Endothelial cell of umbilical vein (primary cell): ENCODE measurements around the gene LRRC28.

Experiments
- EZH2 ChIP-seq: IDR thresholded peaks from 2 replicates; pipeline ENCODE4 v1.6.1; 2012; ENCODE audit warnings: borderline replicate concordance, low read depth, mild to moderate bottlenecking, moderate library complexity, low read length, inconsistent platforms; ENCODE audit not compliant: severe bottlenecking
- FOS ChIP-seq: IDR thresholded peaks from 2 replicates; pipeline ENCODE4 v1.6.1; 2011; ENCODE audit warnings: mild to moderate bottlenecking, low read length, moderate library complexity, borderline replicate concordance; ENCODE audit not compliant: insufficient read depth
- GATA2 ChIP-seq: IDR thresholded peaks from 2 replicates; pipeline ENCODE4 v1.7.0; 2011; ENCODE audit warnings: low read depth, mild to moderate bottlenecking, moderate library complexity, mixed read lengths, low read length; ENCODE audit not compliant: insufficient read length, insufficient read depth
- JUN ChIP-seq: IDR thresholded peaks from 2 replicates; pipeline ENCODE4 v1.6.1; 2011; ENCODE audit warnings: borderline replicate concordance, low read depth; ENCODE audit not compliant: insufficient read length, insufficient read depth
- MYC ChIP-seq: IDR thresholded peaks from one replicate; pipeline ENCODE4 v1.6.1; 2011; ENCODE audit warnings: mild to moderate bottlenecking, low read depth, low read length
- POLR2A ChIP-seq: IDR thresholded peaks from 2 replicates; pipeline ENCODE4 v1.6.1; 2012; ENCODE audit warnings: low read depth, mild to moderate bottlenecking, control low read depth, low read length
- POLR2AphosphoS5 ChIP-seq: IDR thresholded peaks from 2 replicates; pipeline ENCODE4 v1.6.1; 2012; ENCODE audit warnings: low read depth, mild to moderate bottlenecking, control low read depth, low read length, moderate library complexity; ENCODE audit not compliant: insufficient read depth
- TF ChIP-seq, protein P1 (sequence below), 2 donors: IDR thresholded peaks; 1 replicate in 1 of 2; 2 replicates in 1 of 2; pipeline ENCODE4 v1.5.1; 2011; ENCODE audit warnings: low read length in 2 of 2, mild to moderate bottlenecking in 2 of 2, moderate library complexity in 2 of 2, control low read depth in 1 of 2, inconsistent platforms in 1 of 2, low read depth in 1 of 2; ENCODE audit not compliant: insufficient read depth in 1 of 2; ENCODE audit errors: extremely low read depth in 1 of 2
- TF ChIP-seq, protein P2 (sequence below): IDR thresholded peaks from 2 replicates; pipeline ENCODE4 v1.6.1; 2011; ENCODE audit not compliant: insufficient read depth, insufficient read length

GRCh38 chr15:99399618-99400017, 148.3 kb downstream of the LRRC28 start:
- no peak for TF ChIP-seq EZH2
- TF ChIP-seq POLR2A, result no peak
- no peak for TF ChIP-seq POLR2AphosphoS5
- TF ChIP-seq, protein P1, sequence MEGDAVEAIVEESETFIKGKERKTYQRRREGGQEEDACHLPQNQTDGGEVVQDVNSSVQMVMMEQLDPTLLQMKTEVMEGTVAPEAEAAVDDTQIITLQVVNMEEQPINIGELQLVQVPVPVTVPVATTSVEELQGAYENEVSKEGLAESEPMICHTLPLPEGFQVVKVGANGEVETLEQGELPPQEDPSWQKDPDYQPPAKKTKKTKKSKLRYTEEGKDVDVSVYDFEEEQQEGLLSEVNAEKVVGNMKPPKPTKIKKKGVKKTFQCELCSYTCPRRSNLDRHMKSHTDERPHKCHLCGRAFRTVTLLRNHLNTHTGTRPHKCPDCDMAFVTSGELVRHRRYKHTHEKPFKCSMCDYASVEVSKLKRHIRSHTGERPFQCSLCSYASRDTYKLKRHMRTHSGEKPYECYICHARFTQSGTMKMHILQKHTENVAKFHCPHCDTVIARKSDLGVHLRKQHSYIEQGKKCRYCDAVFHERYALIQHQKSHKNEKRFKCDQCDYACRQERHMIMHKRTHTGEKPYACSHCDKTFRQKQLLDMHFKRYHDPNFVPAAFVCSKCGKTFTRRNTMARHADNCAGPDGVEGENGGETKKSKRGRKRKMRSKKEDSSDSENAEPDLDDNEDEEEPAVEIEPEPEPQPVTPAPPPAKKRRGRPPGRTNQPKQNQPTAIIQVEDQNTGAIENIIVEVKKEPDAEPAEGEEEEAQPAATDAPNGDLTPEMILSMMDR (IDR thresholded peaks at IDR 0.05; ENCODE audit: extremely low read depth in 1 of 2, insufficient read depth in 1 of 2, low read depth in 1 of 2, low read length in 2 of 2), result no peak
- TF ChIP-seq, protein P2, sequence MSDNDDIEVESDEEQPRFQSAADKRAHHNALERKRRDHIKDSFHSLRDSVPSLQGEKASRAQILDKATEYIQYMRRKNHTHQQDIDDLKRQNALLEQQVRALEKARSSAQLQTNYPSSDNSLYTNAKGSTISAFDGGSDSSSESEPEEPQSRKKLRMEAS, result no peak
- no peak for TF ChIP-seq JUN
- no peak for TF ChIP-seq MYC
- no peak for TF ChIP-seq GATA2
- TF ChIP-seq FOS, result no peak
